Muscle of back (tissue), 11 donors: ENCODE data around the gene CORO1C. TPM values are rescaled to one million over a fixed set of nuclear protein-coding genes. Genes with fewer than 3 reads are reported as not detected.

ENCODE experiments used
- DNase-seq, 3 donors: peaks; one replicate each; pipeline versions ENCODE4 v3.0.0 to v3.0.0-alpha.2; 2013
- polyA plus RNA-seq, 10 donors: library from polyadenylated mRNA; unstranded; fragments of 120-200 nt; gene quantifications; one replicate each; pipeline ENCODE4 v1.2.1, GENCODE V29; 2013; ENCODE audit not compliant: insufficient read length in 10 of 10

CORO1C gene
- polyA plus RNA-seq, 10 donors = 68.2 to 108 (median 80.9) TPM

DNA sequence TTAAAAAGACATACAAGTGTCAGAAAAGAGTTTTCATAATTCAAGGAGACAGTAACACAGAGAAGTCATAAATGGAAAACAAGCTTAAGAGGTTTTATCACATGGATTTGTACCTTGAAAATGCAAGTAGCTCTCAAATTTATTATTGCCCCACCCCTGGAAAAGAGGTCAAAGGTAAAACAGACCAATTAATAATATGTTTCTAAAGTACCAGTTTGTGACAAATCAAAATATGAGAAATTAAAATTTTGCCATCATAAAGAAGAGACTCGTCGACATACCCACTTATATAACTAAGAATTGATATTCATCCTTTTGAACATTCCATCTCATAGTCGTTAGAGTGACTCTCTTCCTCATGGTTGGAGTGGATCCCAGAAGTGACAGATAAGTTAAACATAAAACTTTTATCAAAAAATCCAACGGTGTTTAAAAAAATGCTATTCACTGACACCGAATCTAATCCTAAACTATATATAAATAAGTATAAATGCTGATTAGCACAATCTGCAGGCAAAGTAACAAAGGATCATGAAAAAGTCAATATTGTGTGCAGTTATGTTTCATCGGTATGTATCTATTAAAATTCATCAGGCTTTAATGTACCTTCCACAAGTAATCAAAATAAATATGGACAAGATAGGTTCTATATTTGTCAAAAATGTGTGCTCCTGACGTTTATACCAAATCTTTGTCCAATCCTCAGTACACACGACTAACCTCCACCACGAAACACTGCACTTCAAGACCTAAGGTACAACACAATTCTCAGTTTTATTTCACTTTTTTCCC is 2.3 kb downstream of the CORO1C start:
- DNase-seq = no peak

GRCh38 chr12:108727868-108728735 is 3.2 kb downstream of the CORO1C start:
- DNase-seq = no peak

DNA sequence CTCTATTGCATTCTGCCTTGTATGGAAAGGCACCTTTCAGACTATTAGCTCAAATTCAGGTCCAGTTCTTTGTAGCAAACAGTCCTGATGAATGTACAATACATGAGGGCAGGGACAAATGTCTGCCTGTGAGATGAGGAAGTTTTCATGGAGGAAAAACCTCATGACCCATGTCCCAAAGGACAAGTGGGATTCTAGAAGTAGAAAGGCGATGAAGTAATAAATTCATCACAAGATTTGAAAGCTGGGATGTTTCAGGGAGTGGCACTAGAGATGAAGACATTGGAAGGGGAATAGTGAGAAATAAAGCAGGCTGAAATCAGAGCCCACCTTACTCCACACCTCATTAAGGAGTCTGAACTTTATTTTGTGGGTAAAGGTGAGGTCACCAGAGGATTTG is 4.2 kb downstream of the CORO1C start:
- DNase-seq = no peak

DNA sequence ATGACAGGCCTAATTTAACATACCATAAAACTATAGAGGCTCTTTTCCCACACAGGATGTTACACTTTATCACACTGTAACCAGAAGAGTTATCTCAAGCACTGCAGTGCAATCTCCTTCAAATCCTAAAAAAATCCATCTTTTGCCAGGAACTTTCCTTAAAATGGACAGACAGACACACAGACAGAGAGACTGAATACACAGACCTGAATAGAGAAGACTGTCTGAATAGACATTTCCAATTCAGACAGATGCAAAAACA is 6.5 kb downstream of the CORO1C start:
- no peak for DNase-seq

- DNase-seq = no peak
Observed at GRCh38 chr12:108724054-108724889, 7.0 kb downstream of the CORO1C start.

- DNase-seq = peak in 2 of 3 donors; percentile 76 to 93
Observed at GRCh38 chr12:108722992-108723766, 8.1 kb downstream of the CORO1C start.

DNA sequence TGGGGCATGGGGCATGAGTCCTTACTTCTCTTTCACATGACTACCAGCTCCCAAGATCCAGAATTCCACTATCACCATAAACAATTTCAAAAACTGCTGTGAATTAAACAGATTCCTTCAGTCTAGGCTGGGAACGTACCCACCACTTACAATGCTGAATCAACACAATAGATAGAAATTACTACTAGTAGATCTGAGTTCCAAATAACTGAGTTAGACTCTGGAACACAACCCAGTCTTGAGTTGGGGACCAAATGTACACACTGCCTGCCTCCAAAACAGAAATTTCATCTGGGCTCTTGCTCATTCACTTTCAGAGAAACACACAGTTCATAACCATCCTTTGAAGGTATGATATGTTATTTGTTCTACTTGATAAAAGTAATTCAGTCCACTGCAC is 8.9 kb downstream of the CORO1C start:
- no peak for DNase-seq

DNA sequence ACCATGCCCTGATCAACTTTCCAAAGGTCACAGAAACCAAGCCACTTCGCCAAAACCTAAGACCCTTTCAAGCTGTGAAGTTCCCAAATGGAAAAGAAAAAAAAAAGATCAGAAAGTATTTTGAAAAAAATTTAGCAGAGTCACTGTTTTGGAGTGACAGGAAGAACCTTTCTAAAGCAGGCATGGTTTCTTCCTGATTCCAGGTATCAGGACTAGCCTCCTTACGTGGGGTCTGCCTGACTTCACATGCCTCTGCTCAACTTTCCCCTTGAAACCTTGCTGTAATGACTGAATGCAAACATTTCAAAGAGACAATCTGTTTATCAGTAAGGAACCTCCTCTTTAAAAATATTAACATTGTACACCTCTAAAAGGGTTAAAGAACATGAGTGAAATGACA is 9.5 kb downstream of the CORO1C start:
- no peak for DNase-seq

DNA sequence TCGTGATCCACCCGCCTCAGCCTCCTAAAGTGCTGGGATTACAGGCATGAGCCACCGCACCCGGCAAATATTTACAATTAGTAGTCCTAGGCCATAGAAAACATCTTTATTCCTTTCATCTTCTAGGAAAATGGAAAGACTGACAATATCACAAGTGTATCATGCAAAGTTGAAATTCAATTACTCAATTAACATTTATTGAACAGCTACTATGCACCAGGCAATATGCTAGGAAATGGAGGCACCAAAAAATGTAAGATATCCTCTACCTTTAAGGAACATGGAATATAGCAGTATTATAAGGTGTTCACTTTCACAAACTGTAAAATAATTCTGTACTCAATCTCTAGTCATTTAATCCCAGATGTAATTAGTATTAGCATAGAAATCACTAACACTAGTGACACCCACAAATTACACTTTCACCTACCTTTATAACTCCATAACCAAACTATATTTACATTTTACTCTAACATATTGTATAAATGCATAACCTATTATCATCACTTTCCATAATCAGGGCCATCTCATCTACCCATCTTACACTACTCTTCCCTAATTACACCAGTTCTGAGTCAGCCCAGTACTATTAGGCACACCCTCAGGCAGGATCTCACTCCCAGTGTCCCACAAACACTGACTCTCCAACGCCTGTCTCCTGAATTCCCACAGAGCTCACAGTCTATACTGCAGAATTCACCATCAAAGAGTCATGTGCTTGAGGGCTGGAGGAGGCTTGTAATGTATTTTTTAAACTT is 10.4 kb downstream of the CORO1C start:
- no peak for DNase-seq

- DNase-seq = no peak
Observed at GRCh38 chr12:108717243-108717642, 14.1 kb downstream of the CORO1C start.

GRCh38 chr12:108714866-108715265 is 16.5 kb downstream of the CORO1C start:
- no peak for DNase-seq

DNA sequence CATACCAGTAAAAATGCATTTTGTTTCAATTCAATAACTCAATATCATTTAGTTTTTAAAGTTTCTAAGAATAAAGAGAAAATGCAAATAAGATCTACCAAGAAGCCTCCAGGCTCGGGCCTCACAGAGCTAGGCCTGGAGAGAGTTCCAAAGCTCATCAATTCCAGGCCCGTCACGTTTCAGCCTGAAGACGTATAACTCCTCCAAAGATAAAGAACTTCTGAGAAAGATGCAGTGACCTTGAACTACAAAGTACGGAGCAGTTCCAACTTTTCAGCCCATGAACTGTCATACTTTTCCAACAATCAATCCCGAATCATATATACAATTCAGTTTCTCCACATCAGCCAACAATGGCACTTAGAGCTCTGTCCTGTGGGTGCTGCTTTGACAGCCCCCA is 17.8 kb downstream of the CORO1C start:
- no peak for DNase-seq

DNA sequence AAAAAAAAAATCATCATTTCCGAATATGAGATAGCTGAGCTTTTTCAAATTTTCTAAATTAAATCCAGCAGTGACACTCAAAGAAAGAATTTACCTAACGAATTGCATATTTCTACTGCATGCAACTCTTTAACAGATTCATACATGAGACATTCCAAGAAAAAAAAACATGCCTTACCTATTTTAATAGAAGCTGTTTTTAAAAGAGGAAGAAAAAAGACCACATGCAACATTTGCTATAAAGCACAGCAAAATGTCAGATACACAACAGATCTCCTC is 18.5 kb downstream of the CORO1C start:
- DNase-seq = no peak

DNA sequence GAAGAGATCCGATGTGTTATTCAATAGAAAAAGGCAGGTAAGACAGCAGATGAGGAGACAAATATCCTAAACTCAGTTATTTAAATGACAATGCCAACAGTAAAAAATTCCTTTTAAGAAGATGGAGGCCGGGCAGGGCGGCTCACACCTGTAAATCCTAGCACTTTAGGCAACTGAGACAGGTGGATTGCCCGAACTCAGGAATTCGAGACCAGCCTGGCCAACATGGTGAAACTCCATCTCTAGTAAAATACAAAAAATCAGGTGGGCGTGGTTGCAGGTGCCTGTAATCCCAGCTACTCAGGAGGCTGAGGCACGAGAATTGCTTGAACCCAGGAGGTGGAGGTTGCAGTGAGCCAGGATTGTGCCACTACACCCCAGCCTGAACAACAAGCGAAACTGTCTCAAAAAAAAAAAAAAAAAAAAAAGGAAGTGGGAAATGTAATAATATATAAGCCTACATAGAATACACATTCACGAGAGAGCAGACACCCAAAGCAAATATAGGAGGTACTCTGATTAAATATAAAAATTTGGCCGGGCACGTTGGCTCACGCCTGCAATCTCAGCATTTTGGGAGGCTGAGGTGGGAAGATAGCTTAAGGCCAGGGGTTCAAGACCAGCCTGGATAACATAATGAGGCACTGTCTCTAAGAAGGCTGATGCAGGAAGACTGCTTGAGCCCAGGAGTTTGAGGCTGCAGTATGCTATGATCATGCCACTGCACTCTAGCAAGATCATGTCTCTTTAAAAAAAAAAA is 19.0 kb downstream of the CORO1C start:
- no peak for DNase-seq

DNA sequence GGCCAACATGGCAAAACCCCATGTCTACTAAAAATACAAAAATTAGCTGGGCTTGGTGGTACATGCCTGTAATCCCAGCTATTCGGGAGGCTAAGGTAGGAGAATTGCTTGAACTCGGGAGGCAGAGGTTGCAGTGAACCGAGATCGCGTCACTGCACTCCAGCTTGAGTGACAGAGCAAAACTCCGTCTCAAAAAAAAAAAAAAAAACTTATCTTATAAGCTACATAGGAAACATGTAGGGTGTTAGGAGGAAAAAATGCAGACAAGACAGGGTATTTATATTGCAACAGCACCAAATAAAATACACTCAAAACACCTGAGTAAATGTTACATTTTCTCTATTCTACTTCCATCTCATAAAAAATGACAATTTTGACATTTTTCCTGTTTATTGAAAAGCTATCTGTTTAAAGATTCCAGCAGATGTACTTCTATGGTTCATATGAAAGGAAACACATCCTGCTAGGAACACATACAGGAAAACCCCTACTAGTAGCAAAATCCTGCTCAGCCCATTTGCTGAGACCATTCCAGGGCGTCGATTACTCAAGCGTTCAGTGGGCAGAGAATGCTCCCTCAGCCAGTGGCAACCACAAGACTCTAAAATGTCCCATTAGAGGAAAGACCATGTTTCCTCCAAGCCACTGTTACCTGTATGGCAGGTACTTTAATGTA is 19.7 kb downstream of the CORO1C start:
- no peak for DNase-seq

DNA sequence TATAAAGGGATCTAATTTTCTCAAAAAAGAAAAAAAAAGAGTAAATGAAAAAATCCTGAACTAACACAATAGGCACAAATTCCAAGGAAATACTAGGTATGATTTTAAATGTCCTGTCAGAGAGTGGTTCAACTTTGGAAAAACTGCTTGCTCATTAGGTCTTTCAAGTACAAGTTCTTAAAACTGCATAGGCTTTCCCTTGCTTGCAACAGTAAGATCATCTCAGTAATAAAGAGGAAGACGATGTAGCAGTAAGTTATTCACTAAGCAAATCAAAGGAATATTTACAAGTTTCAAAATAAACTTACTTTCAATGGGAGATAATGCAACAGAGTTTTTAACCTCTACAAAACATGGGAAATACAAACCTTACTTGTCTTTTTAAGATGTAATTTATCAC is 21.6 kb downstream of the CORO1C start:
- no peak for DNase-seq

DNA sequence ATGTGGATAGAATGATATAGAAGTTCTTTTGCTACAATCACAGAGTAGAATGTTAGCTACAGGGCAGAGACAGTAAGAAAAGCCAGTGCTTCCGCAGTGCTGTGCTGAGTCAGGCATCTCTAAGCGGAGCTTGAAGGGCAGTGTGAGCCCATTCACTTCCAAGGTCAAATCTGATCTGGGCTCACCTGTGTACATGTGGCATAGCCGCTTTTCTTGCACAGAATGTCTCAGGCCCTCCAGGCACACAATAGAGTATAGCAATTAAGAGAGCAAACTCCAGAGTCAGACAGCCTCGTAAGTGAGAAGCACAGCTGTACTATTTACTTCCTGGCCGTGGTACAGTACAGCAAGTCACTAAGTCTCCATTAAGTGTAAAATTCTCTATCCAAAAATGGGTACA is 26.8 kb downstream of the CORO1C start:
- no peak for DNase-seq

GRCh38 chr12:108702595-108703320 is 28.6 kb downstream of the CORO1C start:
- DNase-seq = peak; percentile 59 to 73 (median 68)
